Activated CD4-positive, alpha-beta T cell treated with anti-CD3 and anti-CD28 coated beads, Interleukin-2, Interleukin-6, amounts not matched to agents 100 ng/mL and 50 ng/mL, durations not matched to agents 16 hours and 8 hours (primary cell): ENCODE results near the gene ZNF777.
A peak's percentile ranks its signal among the peaks of the same experiment; 100 is the strongest.
"Not testable (repeated sequence)": the region's sequence is repeated elsewhere in the genome, so short reads cannot be mapped to it uniquely, and the experiment has no call there.

Experiments
- DNase-seq: peaks from one replicate; pipeline ENCODE4 v3.0.0-alpha.2; 2020

The ZNF777 gene

GRCh38 chr7:149460493-149461277 lies at the start of gene ZNF777:
Gene ZNF777 (minus strand): TSS chr7:149461062. CDS start chr7:149456022, 5,040 bp downstream.
- DNase-seq, result peak; percentile 88

- DNase-seq, result no peak
Observed at GRCh38 chr7:149510248-149510647, 49.4 kb upstream of the ZNF777 start.

GRCh38 chr7:149509774-149510173 lies 48.9 kb upstream of the ZNF777 start:
- DNase-seq, result no peak

- DNase-seq, result no peak
Observed at GRCh38 chr7:149505551-149505950, 44.7 kb upstream of the ZNF777 start.

- DNase-seq, result no peak
Observed at GRCh38 chr7:149501651-149502050, 40.8 kb upstream of the ZNF777 start.

GRCh38 chr7:149500910-149501309 lies 40.0 kb upstream of the ZNF777 start:
- no peak for DNase-seq

GRCh38 chr7:149500201-149500600 lies 39.3 kb upstream of the ZNF777 start:
- no peak for DNase-seq

GRCh38 chr7:149498811-149499210 lies 37.9 kb upstream of the ZNF777 start:
- DNase-seq, result no peak

GRCh38 chr7:149497467-149498261 lies 36.8 kb upstream of the ZNF777 start, which contains the start of gene ZNF746:
Gene ZNF746 (minus strand): TSS chr7:149497809. CDS start chr7:149497536, 273 bp downstream.
- peak; percentile 91 for DNase-seq

- DNase-seq, result peak; percentile 55
Observed at GRCh38 chr7:149496642-149497391, 36.0 kb upstream of the ZNF777 start.

- DNase-seq, result no peak
Observed at GRCh38 chr7:149495785-149496641, 35.2 kb upstream of the ZNF777 start.

GRCh38 chr7:149494738-149495368 lies 34.0 kb upstream of the ZNF777 start:
- no peak for DNase-seq

- DNase-seq, result not testable (repeated sequence)
Observed at GRCh38 chr7:149493975-149494374, 33.1 kb upstream of the ZNF777 start.

- DNase-seq, result no peak
Observed at GRCh38 chr7:149493366-149493765, 32.5 kb upstream of the ZNF777 start.

- DNase-seq, result no peak
Observed at GRCh38 chr7:149490083-149490760, 29.4 kb upstream of the ZNF777 start.

- no peak for DNase-seq
Observed at GRCh38 chr7:149489391-149490024, 28.6 kb upstream of the ZNF777 start.

GRCh38 chr7:149479568-149479967 lies 18.7 kb upstream of the ZNF777 start:
- DNase-seq, result no peak

GRCh38 chr7:149478754-149479153 lies 17.9 kb upstream of the ZNF777 start:
- DNase-seq, result no peak

- no peak for DNase-seq
Observed at GRCh38 chr7:149477494-149478443, 16.9 kb upstream of the ZNF777 start.
